Transverse colon (tissue), 4 donors: Measurements from ENCODE around the gene LATS2. TPM values are rescaled to one million over a fixed set of nuclear protein-coding genes. Genes with fewer than 3 reads are reported as not detected.

Source experiments
- DNase-seq: peaks from one replicate; pipeline ENCODE4 v3.0.0-alpha.2; 2019
- H3K27ac ChIP-seq, 4 donors: fragments of 200-600 bp; sonication (generic); 2 replicates each; pipeline ENCODE4 v1.5.1; 2016 to 2018; ENCODE audit warnings: inconsistent platforms in 4 of 4
- H3K27me3 ChIP-seq: fragments of 200-600 bp; sonication (generic); 2 replicates; pipeline ENCODE4 v1.5.1; 2017; ENCODE audit warnings: inconsistent platforms
- H3K36me3 ChIP-seq, 4 donors: fragments of 200-600 bp; sonication (generic); 2 replicates each; pipeline ENCODE4 v1.5.1; 2017 to 2019; ENCODE audit warnings: inconsistent platforms in 4 of 4
- H3K4me1 ChIP-seq, 4 donors: fragments of 200-600 bp; sonication (generic); 2 replicates each; pipeline ENCODE4 v1.5.1; 2017 to 2020; ENCODE audit warnings: inconsistent platforms in 4 of 4
- H3K4me3 ChIP-seq, 4 donors: fragments of 200-600 bp; sonication (generic); 1 replicate in 1 of 4; 2 replicates in 3 of 4; pipeline versions ENCODE4 v1.5.1 to v1.6.1; 2017 to 2019; ENCODE audit warnings: inconsistent platforms in 4 of 4
- H3K9me3 ChIP-seq, 2 donors: fragments of 200-600 bp; sonication (generic); 2 replicates each; pipeline ENCODE4 v1.5.1; 2017 to 2019; ENCODE audit warnings: inconsistent platforms in 2 of 2
- CTCF ChIP-seq, 5 experiments: fragments of 200-600 bp in 3 of 5; fragments of 450-650 bp in 2 of 5; sonication (generic) in 3 of 5; IDR thresholded peaks; 1 replicate in 2 of 5; 2 replicates in 3 of 5; pipeline ENCODE4 v1.5.1; 2016 to 2017; ENCODE audit warnings: antibody characterized with exemption in 5 of 5, inconsistent platforms in 3 of 5, mild to moderate bottlenecking in 2 of 5, moderate library complexity in 1 of 5
- EP300 ChIP-seq: sonication (generic); formaldehyde crosslinking; IDR thresholded peaks from one replicate; pipeline ENCODE4 v1.6.1; 2017; ENCODE audit warnings: antibody characterized with exemption, low read depth
- POLR2A ChIP-seq: fragments of 450-650 bp; IDR thresholded peaks from one replicate; pipeline ENCODE4 v1.6.1; 2016; ENCODE audit warnings: antibody characterized with exemption, mild to moderate bottlenecking, moderate library complexity
- POLR2AphosphoS5 ChIP-seq, 3 donors: sonication (generic); formaldehyde crosslinking; IDR thresholded peaks; one replicate each; pipeline ENCODE4 v1.6.1; 2016; ENCODE audit warnings: antibody characterized with exemption in 3 of 3
- WGBS, 2 donors: methylation state at CpG; one replicate each; pipeline ENCODE4 v1.1.5; 2018; ENCODE audit warnings: low coverage in 1 of 2; 5-methylcytosine and 5-hydroxymethylcytosine counted together
- in situ Hi-C, 4 donors: fragments of 200-750 bp; cut with MboI; loops; one replicate each; pipeline versions ENCODE4 v1.15.0 to v1.15.1; 2017; ENCODE audit warnings: low sequenced_read_pairs in 3 of 4, low pct_ligation_motif_present in 1 of 4, low pct_unique_long_range_greater_than_20kb in 1 of 4
- intact Hi-C: fragments of 100-400 bp; cut with DNase I; formaldehyde crosslinking; loops from one replicate; pipeline ENCODE4 v1.15.1; 2023; ENCODE audit warnings: low total_unique reads
- total RNA-seq, 4 donors: library from RNA; depleted of rRNA; stranded (reverse); fragments of >200 nt; gene quantifications; one replicate each; pipeline ENCODE4 v1.1.0, GENCODE V29; 2016

The LATS2 gene
- total RNA-seq, 4 donors from 2014 or later, result 8.9 to 15.7 (median 12.5) TPM

DNA sequence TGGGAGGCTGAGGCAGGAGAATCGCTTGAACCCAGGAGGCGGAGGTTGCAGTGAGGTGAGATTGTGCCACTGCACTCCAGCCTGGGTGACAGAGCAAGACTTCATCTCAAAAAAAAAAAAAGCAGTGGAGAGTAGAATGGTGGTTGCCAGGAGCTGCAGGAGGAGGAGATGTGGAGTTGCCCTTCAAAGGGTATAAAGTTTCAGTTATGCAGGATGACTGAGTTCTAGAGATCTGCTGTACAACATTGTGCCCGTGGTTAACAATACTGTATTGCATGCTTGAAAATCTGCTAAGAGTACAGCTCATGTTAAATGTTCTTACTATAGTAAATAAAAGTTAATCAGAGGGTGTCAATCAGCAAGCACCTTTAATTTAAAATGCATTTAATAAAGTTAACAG is 28.4 kb upstream of the LATS2 start:
- H3K4me1 ChIP-seq, result no peaks in the 10 kb centered on the region
- no peak for TF ChIP-seq POLR2AphosphoS5 (IDR thresholded peaks at IDR 0.05)
- no peak for TF ChIP-seq EP300
- TF ChIP-seq CTCF (IDR thresholded peaks at IDR 0.05), result no peak
- TF ChIP-seq POLR2A, result no peak
- H3K4me3 ChIP-seq, result no peak overlapping the region
- no peak overlapping the region for H3K27ac ChIP-seq
- intact Hi-C loops, result no loop called here
- DNase-seq, result no peak
- no peaks in the 10 kb centered on the region for H3K36me3 ChIP-seq
- H3K9me3 ChIP-seq, result no peaks in the 10 kb centered on the region
- 78 to 85% methylated on average over 3 of the region's 3 CpGs for WGBS, 2 donors
- in situ Hi-C loops, result loop anchor here in 1 of 4 donors (25.0 kb wide), 1 partner anchor 378 kb away; the partner anchor contains the start of gene IL17D
- no peaks in the 10 kb centered on the region for H3K27me3 ChIP-seq

GRCh38 chr13:21088534-21088933 is 27.1 kb upstream of the LATS2 start:
- H3K4me3 ChIP-seq, result no peak overlapping the region
- H3K27ac ChIP-seq, result no peak overlapping the region
- in situ Hi-C loops (loop anchor here in 1 of 4 donors (25.0 kb wide), 1 partner anchor 376 kb away; the partner anchor contains the start of gene IL17D), intact Hi-C loops (no loop called here)
- H3K4me1 ChIP-seq, result no peaks in the 10 kb centered on the region
- no peaks in the 10 kb centered on the region for H3K9me3 ChIP-seq
- H3K36me3 ChIP-seq, result no peaks in the 10 kb centered on the region
- no peaks in the 10 kb centered on the region for H3K27me3 ChIP-seq
- no peak for DNase-seq
- TF ChIP-seq POLR2AphosphoS5 (IDR thresholded peaks at IDR 0.05) (no peak), POLR2A (no peak), CTCF (IDR thresholded peaks at IDR 0.05) (no peak), EP300 (no peak)
- 97 to 100% methylated on average over 1 of the region's 1 CpG for WGBS, 2 donors

GRCh38 chr13:21086929-21087328 is 25.5 kb upstream of the LATS2 start:
- no peak for DNase-seq
- intact Hi-C loops, result no loop called here
- Histone ChIP-seq H3K4me1 (no peaks in the 10 kb centered on the region), H3K27ac (no peak overlapping the region), H3K27me3 (no peaks in the 10 kb centered on the region), H3K4me3 (no peak overlapping the region), H3K9me3 (no peaks in the 10 kb centered on the region), H3K36me3 (no peaks in the 10 kb centered on the region)
- 86 to 89% methylated on average over 2 of the region's 2 CpGs for WGBS, 2 donors
- no peak for TF ChIP-seq EP300
- TF ChIP-seq POLR2A, result no peak
- no peak for TF ChIP-seq POLR2AphosphoS5 (IDR thresholded peaks at IDR 0.05)
- TF ChIP-seq CTCF (IDR thresholded peaks at IDR 0.05), result no peak
- in situ Hi-C loops, result loop anchor here in 1 of 4 donors (25.0 kb wide), 1 partner anchor 375 kb away; the partner anchor contains the start of gene IL17D

- intact Hi-C loops, result no loop called here
- Histone ChIP-seq H3K4me1 (no peaks in the 10 kb centered on the region), H3K9me3 (no peaks in the 10 kb centered on the region), H3K36me3 (no peaks in the 10 kb centered on the region), H3K4me3 (no peak overlapping the region), H3K27ac (no peak overlapping the region), H3K27me3 (peaks cover 2% of the 10 kb centered on the region)
- DNase-seq, result no peak
- WGBS, 2 donors, result 80 to 89% methylated on average over 2 to 7 of the region's 7 CpGs
- TF ChIP-seq POLR2A (no peak), CTCF (IDR thresholded peaks at IDR 0.05) (no peak)
- in situ Hi-C loops, result loop anchor here in 1 of 4 donors (25.0 kb wide), 1 partner anchor 370 kb away; the partner anchor contains the start of gene IL17D
Observed at GRCh38 chr13:21081926-21082325, 20.5 kb upstream of the LATS2 start.
